HepG2 (cell line): Measurements from ENCODE around the gene TMEM107. TPM values are rescaled to one million over a fixed set of nuclear protein-coding genes. Genes with fewer than 3 reads are reported as not detected.

Experiments
- BCL3 ChIP-seq: sonication (generic); formaldehyde crosslinking; IDR thresholded peaks from 2 replicates; pipeline ENCODE4 v1.5.1; 2020; ENCODE audit warnings: mild to moderate bottlenecking, missing genetic modification reagents, moderate library complexity
- CBX2 ChIP-seq, 2 experiments: fragments of 200-600 bp in 1 of 2; sonication (generic); formaldehyde crosslinking in 1 of 2; IDR thresholded peaks; 2 replicates each; pipeline versions ENCODE4 v1.7.0 to v1.8.1; 2018 to 2022; ENCODE audit warnings: low read depth in 2 of 2, low read length in 1 of 2, mild to moderate bottlenecking in 1 of 2, missing genetic modification reagents in 1 of 2
- DMAP1 ChIP-seq: IDR thresholded peaks from 2 replicates; pipeline ENCODE4 v1.6.1; 2016
- KMT2A ChIP-seq: sonication (generic); formaldehyde crosslinking; IDR thresholded peaks from 2 replicates; pipeline ENCODE4 v1.4.0; 2020; ENCODE audit warnings: missing genetic modification reagents
- MLX ChIP-seq: IDR thresholded peaks from 2 replicates; pipeline ENCODE4 v1.6.1; 2016
- PAF1 ChIP-seq: IDR thresholded peaks from 2 replicates; pipeline ENCODE4 v1.6.1; 2016; ENCODE audit warnings: missing genetic modification reagents, missing compliant biosample characterization
- PHF20 ChIP-seq: sonication (generic); formaldehyde crosslinking; IDR thresholded peaks from 2 replicates; pipeline ENCODE4 v1.5.0; 2020; ENCODE audit warnings: mild to moderate bottlenecking, missing genetic modification reagents
- SOX5 ChIP-seq: IDR thresholded peaks from 2 replicates; pipeline ENCODE4 v1.6.1; 2016; ENCODE audit warnings: borderline replicate concordance
- THAP9 ChIP-seq: sonication (generic); formaldehyde crosslinking; IDR thresholded peaks from 2 replicates; pipeline ENCODE4; 2020; ENCODE audit warnings: missing genetic modification reagents, mild to moderate bottlenecking, borderline replicate concordance
- YEATS2 ChIP-seq: sonication (generic); formaldehyde crosslinking; IDR thresholded peaks from 2 replicates; pipeline ENCODE4 v1.4.0; 2020; ENCODE audit warnings: missing genetic modification reagents, borderline replicate concordance
- ZFP41 ChIP-seq: sonication (generic); formaldehyde crosslinking; IDR thresholded peaks from 2 replicates; pipeline ENCODE4 v1.4.0; 2020; ENCODE audit warnings: mild to moderate bottlenecking, missing genetic modification reagents, borderline replicate concordance
- ZNF251 ChIP-seq: sonication (generic); formaldehyde crosslinking; IDR thresholded peaks from 2 replicates; pipeline ENCODE4 v1.9.0; 2021; ENCODE audit warnings: mild to moderate bottlenecking, missing genetic modification reagents
- ZNF281 ChIP-seq: sonication (generic); formaldehyde crosslinking; IDR thresholded peaks from 2 replicates; pipeline ENCODE4 v1.4.0; 2020; ENCODE audit warnings: missing genetic modification reagents, borderline replicate concordance
- ZNF383 ChIP-seq: sonication (generic); formaldehyde crosslinking; IDR thresholded peaks from 2 replicates; pipeline ENCODE4 v1.4.0; 2020; ENCODE audit warnings: missing genetic modification reagents, mild to moderate bottlenecking, borderline replicate concordance
- ZNF672 ChIP-seq: sonication (generic); formaldehyde crosslinking; IDR thresholded peaks from 2 replicates; pipeline ENCODE4 v1.8.1; 2022; ENCODE audit warnings: missing genetic modification reagents
- ZNF792 ChIP-seq: IDR thresholded peaks from 2 replicates; pipeline ENCODE4 v1.6.1; 2016
- ZSCAN31 ChIP-seq: sonication (generic); formaldehyde crosslinking; IDR thresholded peaks from 2 replicates; pipeline ENCODE4 v1.5.0; 2020; ENCODE audit warnings: low read depth, mild to moderate bottlenecking, missing genetic modification reagents
- polyA plus RNA-seq, 8 experiments: library from polyadenylated mRNA; depleted of rRNA in 3 of 8; stranded (reverse) in 7 of 8; unstranded in 1 of 8; fragments of >200 nt; fragmentation: Illumina TruSeq in 4 of 8; extraction: Trizol in 4 of 8; gene quantifications; 2 replicates each; pipeline versions ENCODE4 v1.2.1 to v1.2.3, GENCODE V29; 2011 to 2016; ENCODE audit warnings: low read depth in 4 of 8, missing spikeins in 1 of 8, mixed read lengths in 1 of 8; ENCODE audit not compliant: insufficient read depth in 1 of 8
- total RNA-seq, 5 experiments: library from RNA; depleted of rRNA; stranded (reverse); fragments of >200 nt; fragmentation: Illumina TruSeq; extraction: Trizol; gene quantifications; 2 replicates each; pipeline ENCODE4 v1.2.3, GENCODE V29; 2016; ENCODE audit warnings: low read depth in 1 of 5
- TF ChIP-seq, protein P1 (sequence below): sonication (generic); IDR thresholded peaks from 2 replicates; pipeline ENCODE4 v1.6.1; 2016; ENCODE audit warnings: low read depth, borderline replicate concordance
- TF ChIP-seq, protein P2 (sequence below): sonication (generic); formaldehyde crosslinking; IDR thresholded peaks from 2 replicates; pipeline ENCODE4 v1.8.0; 2022; ENCODE audit warnings: low read depth, missing genetic modification reagents

Gene TMEM107
- total and polyA plus RNA-seq, 2 of the 13 experiments (the other 11 are each of a cell fraction or from before 2014, with no cell fraction given), result 7.2 to 15.3 TPM

DNA sequence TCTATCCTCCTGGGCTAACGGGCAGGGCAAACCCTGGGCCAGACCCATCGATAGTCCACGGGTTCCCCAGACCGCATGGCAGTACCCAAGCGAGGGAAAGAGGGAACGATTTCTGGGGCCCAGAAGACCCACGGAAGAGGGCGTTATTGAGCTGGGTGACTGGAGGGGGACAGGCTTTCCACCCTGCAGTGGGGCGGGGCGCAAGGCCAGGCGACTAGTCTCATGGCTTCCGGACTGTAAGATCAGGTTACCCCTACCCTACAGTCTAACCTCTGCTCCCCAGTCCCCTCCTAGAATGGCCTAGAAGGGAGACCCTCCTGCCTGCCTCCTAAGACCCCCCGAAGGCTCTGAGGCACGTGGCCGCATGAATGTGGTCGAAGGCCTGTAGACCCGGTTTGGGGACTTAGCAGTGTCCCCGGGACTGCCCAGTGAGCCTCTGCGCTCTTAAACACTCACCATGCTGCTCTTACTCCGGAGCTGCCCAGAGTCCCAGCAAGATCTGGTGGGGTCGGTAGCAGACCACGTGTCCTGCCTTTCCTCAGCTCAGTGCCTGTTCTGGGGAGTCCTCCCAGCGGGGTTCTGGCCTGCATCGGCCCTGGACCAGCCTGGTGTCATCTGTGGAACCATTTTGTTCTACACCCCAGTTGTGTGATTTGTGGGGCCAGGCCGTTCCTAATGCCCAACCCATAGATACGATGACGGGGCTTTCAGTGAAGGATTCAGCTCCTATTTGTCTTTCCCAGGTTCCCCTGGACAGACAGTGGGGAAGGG, 47.4 kb upstream of the TMEM107 start (continued):
- TF ChIP-seq MLX (CRISPR knock-in tag) (peak; percentile 15; the same call in 1 of the 2 replicates), BCL3 (CRISPR knock-in tag) (no peak), ZSCAN31 (no peak), PAF1 (CRISPR knock-in tag) (no peak), KMT2A (no peak), ZNF672 (CRISPR knock-in tag) (no peak; the same call in 1 of the 2 replicates), ZNF383 (CRISPR knock-in tag) (no peak), ZNF281 (CRISPR knock-in tag) (no peak), SOX5 (CRISPR knock-in tag) (0 out of 2 replicates have a peak, but pooled peaks have one; percentile 8), ZFP41 (CRISPR knock-in tag) (no peak), YEATS2 (CRISPR knock-in tag) (no peak), PHF20 (CRISPR knock-in tag) (peak; percentile 25; the same call in 1 of the 2 replicates), THAP9 (no peak; the same call in 1 of the 2 replicates), DMAP1 (CRISPR knock-in tag) (no peak; the same call in 1 of the 2 replicates), CBX2 (IDR thresholded peaks at IDR 0.05; ENCODE audit: low read depth, low read length) (no peak), CBX2 (CRISPR knock-in tag; IDR thresholded peaks at IDR 0.05; ENCODE audit: low read depth) (no peak), ZNF251 (no peak), ZNF792 (no peak)
- TF ChIP-seq, protein P1, sequence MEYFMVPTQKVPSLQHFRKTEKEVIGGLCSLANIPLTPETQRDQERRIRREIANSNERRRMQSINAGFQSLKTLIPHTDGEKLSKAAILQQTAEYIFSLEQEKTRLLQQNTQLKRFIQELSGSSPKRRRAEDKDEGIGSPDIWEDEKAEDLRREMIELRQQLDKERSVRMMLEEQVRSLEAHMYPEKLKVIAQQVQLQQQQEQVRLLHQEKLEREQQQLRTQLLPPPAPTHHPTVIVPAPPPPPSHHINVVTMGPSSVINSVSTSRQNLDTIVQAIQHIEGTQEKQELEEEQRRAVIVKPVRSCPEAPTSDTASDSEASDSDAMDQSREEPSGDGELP, result no peak; the same call in 1 of the 2 replicates
- TF ChIP-seq, protein P2, sequence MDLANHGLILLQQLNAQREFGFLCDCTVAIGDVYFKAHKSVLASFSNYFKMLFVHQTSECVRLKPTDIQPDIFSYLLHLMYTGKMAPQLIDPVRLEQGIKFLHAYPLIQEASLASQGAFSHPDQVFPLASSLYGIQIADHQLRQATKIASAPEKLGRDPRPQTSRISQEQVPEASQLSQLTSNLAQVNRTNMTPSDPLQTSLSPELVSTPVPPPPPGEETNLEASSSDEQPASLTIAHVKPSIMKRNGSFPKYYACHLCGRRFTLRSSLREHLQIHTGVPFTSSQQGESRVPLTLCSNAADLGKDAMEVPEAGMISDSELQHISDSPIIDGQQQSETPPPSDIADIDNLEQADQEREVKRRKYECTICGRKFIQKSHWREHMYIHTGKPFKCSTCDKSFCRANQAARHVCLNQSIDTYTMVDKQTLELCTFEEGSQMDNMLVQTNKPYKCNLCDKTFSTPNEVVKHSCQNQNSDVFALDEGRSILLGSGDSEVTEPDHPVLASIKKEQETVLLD, result 0 out of 2 replicates have a peak, but pooled peaks have one; percentile 15
